Activated CD8-positive, alpha-beta memory T cell treated with anti-CD3 and anti-CD28 coated beads, Interleukin-2, amount 10 ng/mL, durations not matched to agents 7 days and 5 days (primary cell): ENCODE results near the gene NOVA2. TPM values are rescaled to one million over a fixed set of nuclear protein-coding genes. Genes with fewer than 3 reads are reported as not detected.
A peak's percentile ranks its signal among the peaks of the same experiment; 100 is the strongest.

ENCODE experiments used
- ATAC-seq: fragments of 150-1000 bp; cut with Tn5 transposase; one replicate; pipeline ENCODE4 v1.10.0; 2021; ENCODE audit warnings: moderate library complexity
- CTCF ChIA-PET: fragments of 350-600 bp; sonication (Branson Sonifier 250); formaldehyde crosslinking; loops from one replicate; lab custom pipeline; 2021; ENCODE audit warnings: antibody characterized with exemption; lab: Charles Lee
- DNase-seq: peaks from one replicate; pipeline ENCODE4 v3.0.0-alpha.2; 2020
- H3K27ac Mint-ChIP-seq: one replicate; pipeline ENCODE4 v1.8.0; 2021; ENCODE audit warnings: mild to moderate bottlenecking, mixed read lengths
- H3K27me3 Mint-ChIP-seq: one replicate; pipeline ENCODE4 v1.8.0; 2021; ENCODE audit warnings: mixed read lengths
- H3K36me3 Mint-ChIP-seq: one replicate; pipeline ENCODE4 v1.8.0; 2021; ENCODE audit warnings: mild to moderate bottlenecking, mixed read lengths
- H3K4me1 Mint-ChIP-seq: one replicate; pipeline ENCODE4 v1.8.0; 2021; ENCODE audit warnings: mixed read lengths
- H3K4me3 Mint-ChIP-seq: one replicate; pipeline ENCODE4 v1.8.0; 2021; ENCODE audit warnings: mild to moderate bottlenecking, moderate library complexity, mixed read lengths
- H3K9me3 Mint-ChIP-seq: one replicate; pipeline ENCODE4 v1.8.0; 2022; ENCODE audit warnings: low read depth, mixed read lengths
- total RNA-seq, 2 experiments: library from RNA; stranded (reverse); gene quantifications; one replicate each; pipeline ENCODE4 v1.2.3, GENCODE V29; 2021

Gene NOVA2
- total RNA-seq, 2 experiments from 2014 or later = 0.02 to 0.18 TPM

GRCh38 chr19:45994998-45995714, 21.5 kb upstream of the NOVA2 start, which contains the start of gene CCDC61:
TSS of gene CCDC61 (plus strand) at chr19:45995467. CDS start at chr19:46003019, 7,552 bp downstream.
- Mint-ChIP-seq H3K27me3 (peaks cover 4% of the 10 kb centered on the region), H3K9me3 (no peaks in the 10 kb centered on the region), H3K4me3 (no peak within 1 kb of the TSS), H3K27ac (no peak within 1 kb of the TSS), H3K4me1 (peaks cover 21% of the 10 kb centered on the region), H3K36me3 (peaks cover 9% of the 10 kb centered on the region)
- ATAC-seq = peak; percentile 98
- peak; percentile 97 for DNase-seq
- CTCF ChIA-PET = interaction anchor here (0.6 to 2.0 kb wide), 15 partner anchors 10 to 270 kb away, joined by 3 to 11 read pairs (median 4); partner anchors contain the start of gene MYPOP

GRCh38 chr19:45994456-45994997, 20.9 kb upstream of the NOVA2 start:
- peaks cover 16% of the 10 kb centered on the region for H3K4me1 Mint-ChIP-seq
- H3K27ac Mint-ChIP-seq = no peak overlapping the region
- no peak for DNase-seq
- H3K9me3 Mint-ChIP-seq = no peaks in the 10 kb centered on the region
- H3K4me3 Mint-ChIP-seq = no peak overlapping the region
- H3K27me3 Mint-ChIP-seq = peaks cover 6% of the 10 kb centered on the region
- H3K36me3 Mint-ChIP-seq = peaks cover 9% of the 10 kb centered on the region
- peak; percentile 4 for ATAC-seq
- CTCF ChIA-PET = interaction anchor here (0.7 to 2.0 kb wide), 14 partner anchors 9 to 271 kb away, joined by 3 to 11 read pairs (median 4); partner anchors contain the start of gene MYPOP

- Mint-ChIP-seq H3K27me3 (peaks cover 26% of the 10 kb centered on the region), H3K4me1 (peaks cover 11% of the 10 kb centered on the region), H3K9me3 (no peaks in the 10 kb centered on the region), H3K4me3 (no peak overlapping the region), H3K36me3 (no peaks in the 10 kb centered on the region), H3K27ac (no peak overlapping the region)
- DNase-seq (no peak), ATAC-seq (no peak)
- CTCF ChIA-PET = no interaction called here
Observed at GRCh38 chr19:45990113-45990728, 16.6 kb upstream of the NOVA2 start.

- peaks cover 10% of the 10 kb centered on the region for H3K4me1 Mint-ChIP-seq
- ATAC-seq = no peak
- CTCF ChIA-PET = interaction anchor here (1.0 to 1.7 kb wide), 2 partner anchors 9 to 32 kb away, joined by 3 to 6 read pairs; partner anchors contain the start of gene CCDC61
- no peaks in the 10 kb centered on the region for H3K36me3 Mint-ChIP-seq
- H3K27ac Mint-ChIP-seq = no peak overlapping the region
- no peak for DNase-seq
- H3K4me3 Mint-ChIP-seq = no peak overlapping the region
- no peaks in the 10 kb centered on the region for H3K9me3 Mint-ChIP-seq
- peaks cover 48% of the 10 kb centered on the region for H3K27me3 Mint-ChIP-seq
Observed at GRCh38 chr19:45985321-45985720, 11.7 kb upstream of the NOVA2 start.

- Mint-ChIP-seq H3K4me3 (no peak overlapping the region), H3K27me3 (peaks cover 47% of the 10 kb centered on the region), H3K9me3 (no peaks in the 10 kb centered on the region), H3K27ac (no peak overlapping the region), H3K4me1 (no peaks in the 10 kb centered on the region), H3K36me3 (no peaks in the 10 kb centered on the region)
- ATAC-seq (no peak), DNase-seq (no peak)
- CTCF ChIA-PET = no interaction called here
Observed at GRCh38 chr19:45981350-45981749, 7.7 kb upstream of the NOVA2 start.

- CTCF ChIA-PET = interaction anchor here (1.0 kb wide), 1 partner anchor 114 kb away, joined by 3 read pairs; the partner anchor contains the start of gene FOXA3
- peaks cover 61% of the 10 kb centered on the region for H3K27me3 Mint-ChIP-seq
- ATAC-seq (no peak), DNase-seq (no peak)
- H3K4me1 Mint-ChIP-seq = peaks cover 2% of the 10 kb centered on the region
- no peak overlapping the region for H3K4me3 Mint-ChIP-seq
- H3K9me3 Mint-ChIP-seq = no peaks in the 10 kb centered on the region
- no peak overlapping the region for H3K27ac Mint-ChIP-seq
- no peaks in the 10 kb centered on the region for H3K36me3 Mint-ChIP-seq
Observed at GRCh38 chr19:45978156-45978555, 4.5 kb upstream of the NOVA2 start.

GRCh38 chr19:45976178-45976577, 2.5 kb upstream of the NOVA2 start:
- Mint-ChIP-seq H3K27me3 (peaks cover 62% of the 10 kb centered on the region), H3K36me3 (no peaks in the 10 kb centered on the region), H3K27ac (no peak overlapping the region), H3K4me1 (peaks cover 12% of the 10 kb centered on the region), H3K4me3 (no peak overlapping the region), H3K9me3 (no peaks in the 10 kb centered on the region)
- CTCF ChIA-PET = no interaction called here
- no peak for DNase-seq
- ATAC-seq = no peak

GRCh38 chr19:45975306-45976070, 1.8 kb upstream of the NOVA2 start:
- DNase-seq (no peak), ATAC-seq (no peak)
- Mint-ChIP-seq H3K4me1 (peaks cover 12% of the 10 kb centered on the region), H3K27me3 (peaks cover 64% of the 10 kb centered on the region), H3K4me3 (no peak overlapping the region), H3K27ac (no peak overlapping the region), H3K36me3 (no peaks in the 10 kb centered on the region), H3K9me3 (no peaks in the 10 kb centered on the region)
- CTCF ChIA-PET = no interaction called here

- peaks cover 71% of the 10 kb centered on the region for H3K27me3 Mint-ChIP-seq
Observed at GRCh38 chr19:45972947-45973540, 621 bp downstream of the NOVA2 start.

GRCh38 chr19:45972081-45972946, 1.4 kb downstream of the NOVA2 start:
- H3K27ac Mint-ChIP-seq = no peak overlapping the region
- no peaks in the 10 kb centered on the region for H3K9me3 Mint-ChIP-seq
- ATAC-seq = no peak
- peaks cover 71% of the 10 kb centered on the region for H3K27me3 Mint-ChIP-seq
- peaks cover 12% of the 10 kb centered on the region for H3K4me1 Mint-ChIP-seq
- no peak overlapping the region for H3K4me3 Mint-ChIP-seq
- DNase-seq = no peak
- CTCF ChIA-PET = no interaction called here
- H3K36me3 Mint-ChIP-seq = no peaks in the 10 kb centered on the region

More at GRCh38 chr19:45972947-45973540, 621 bp downstream of the NOVA2 start:
- no peak overlapping the region for H3K4me3 Mint-ChIP-seq
- H3K9me3 Mint-ChIP-seq = no peaks in the 10 kb centered on the region
- ATAC-seq (no peak), DNase-seq (no peak)
- CTCF ChIA-PET = no interaction called here
- H3K4me1 Mint-ChIP-seq = peaks cover 12% of the 10 kb centered on the region
- H3K36me3 Mint-ChIP-seq = no peaks in the 10 kb centered on the region
- no peak overlapping the region for H3K27ac Mint-ChIP-seq

- H3K27me3 Mint-ChIP-seq = peaks cover 72% of the 10 kb centered on the region
- H3K4me3 Mint-ChIP-seq = no peak overlapping the region
- H3K9me3 Mint-ChIP-seq = no peaks in the 10 kb centered on the region
- DNase-seq (no peak), ATAC-seq (no peak)
- no peak overlapping the region for H3K27ac Mint-ChIP-seq
- CTCF ChIA-PET = no interaction called here
- no peaks in the 10 kb centered on the region for H3K36me3 Mint-ChIP-seq
- H3K4me1 Mint-ChIP-seq = peaks cover 12% of the 10 kb centered on the region
Observed at GRCh38 chr19:45971260-45971902, 2.3 kb downstream of the NOVA2 start.

GRCh38 chr19:45969676-45970075, 4.0 kb downstream of the NOVA2 start:
- DNase-seq (no peak), ATAC-seq (no peak)
- Mint-ChIP-seq H3K27ac (no peak overlapping the region), H3K9me3 (no peaks in the 10 kb centered on the region), H3K27me3 (peaks cover 66% of the 10 kb centered on the region), H3K4me1 (peaks cover 12% of the 10 kb centered on the region), H3K4me3 (no peak overlapping the region), H3K36me3 (no peaks in the 10 kb centered on the region)
- CTCF ChIA-PET = interaction anchor here (0.6 kb wide), 1 partner anchor 52 kb away, joined by 3 read pairs; no protein-coding TSS in a partner anchor
